IMR-90 (cell line): Measurements from ENCODE around the gene CACNA2D3. TPM values are rescaled to one million over a fixed set of nuclear protein-coding genes. Genes with fewer than 3 reads are reported as not detected.

Experiments
- ATAC-seq: fragments of 200-7000 bp; cut with Tn5 transposase; 2 replicates; pipeline ENCODE4 v1.9.1; 2020; ENCODE audit warnings: low read depth, mild to moderate bottlenecking, moderate library complexity
- BruUV-seq: library from RNA; stranded (reverse); fragments of 400-500 nt; replicated peaks from 2 replicates; lab custom pipeline; 2021; lab: Mats Ljungman, UMichigan
- CTCF ChIA-PET: fragments of 300-600 bp; formaldehyde crosslinking; extraction: SDS; loops from one replicate; lab custom pipeline; 2021; ENCODE audit warnings: antibody characterized with exemption; lab: Yijun Ruan, JAX
- POLR2A ChIA-PET: fragments of 300-600 bp; sonication (Branson Sonifier 250); formaldehyde crosslinking; loops from one replicate; lab custom pipeline; 2022; ENCODE audit warnings: antibody characterized with exemption; ENCODE audit not compliant: unreplicated experiment; lab: Charles Lee
- DNase-seq: peaks from one replicate; pipeline ENCODE4 v3.0.0; 2013
- H2AFZ ChIP-seq: replicated peaks from 2 replicates; pipeline ENCODE3; 2013; ENCODE audit warnings: low read length, mild to moderate bottlenecking; ENCODE audit not compliant: poor library complexity
- H2AK5ac ChIP-seq: 2 replicates; pipeline ENCODE4 v1.6.1; 2013; ENCODE audit warnings: low read depth, low read length, inconsistent platforms
- H2AK9ac ChIP-seq: replicated peaks from 2 replicates; pipeline ENCODE3; 2013; ENCODE audit warnings: mild to moderate bottlenecking, low read depth, low read length, moderate library complexity; ENCODE audit not compliant: poor library complexity
- H2BK120ac ChIP-seq: 2 replicates; pipeline ENCODE4 v1.6.1; 2013; ENCODE audit warnings: low read depth, low read length, inconsistent platforms
- H2BK15ac ChIP-seq: 3 replicates; pipeline ENCODE4 v1.6.1; 2013; ENCODE audit warnings: low read depth, low read length, inconsistent platforms
- H2BK20ac ChIP-seq: 2 replicates; pipeline ENCODE4 v1.6.1; 2013; ENCODE audit warnings: low read depth, mild to moderate bottlenecking, inconsistent platforms, low read length, moderate library complexity
- H2BK5ac ChIP-seq: 2 replicates; pipeline ENCODE4 v1.6.1; 2013; ENCODE audit warnings: mild to moderate bottlenecking, low read depth, low read length, inconsistent platforms; ENCODE audit not compliant: poor library complexity, severe bottlenecking
- H3K14ac ChIP-seq: replicated peaks from 2 replicates; pipeline ENCODE4 v1.6.1; 2013; ENCODE audit warnings: low read depth, low read length, inconsistent platforms
- H3K18ac ChIP-seq: 2 replicates; pipeline ENCODE4 v1.6.1; 2013; ENCODE audit warnings: low read depth, low read length, control low read depth
- H3K23ac ChIP-seq: 2 replicates; pipeline ENCODE4 v1.6.1; 2013; ENCODE audit warnings: low read depth, low read length, inconsistent platforms
- H3K27ac ChIP-seq: 2 replicates; pipeline ENCODE4 v1.5.1; 2013; ENCODE audit warnings: mild to moderate bottlenecking, control low read depth, low read length; ENCODE audit not compliant: insufficient read depth
- H3K27me3 ChIP-seq: 2 replicates; pipeline ENCODE4 v1.6.1; 2013; ENCODE audit warnings: low read length; ENCODE audit not compliant: control insufficient read depth, insufficient read depth
- H3K36me3 ChIP-seq: 2 replicates; pipeline ENCODE4 v1.6.1; 2013; ENCODE audit warnings: low read length, mixed read lengths; ENCODE audit not compliant: control insufficient read depth, insufficient read depth
- H3K4ac ChIP-seq: 2 replicates; pipeline ENCODE4 v1.6.1; 2013; ENCODE audit warnings: low read depth, low read length, inconsistent platforms
- H3K4me1 ChIP-seq: 2 replicates; pipeline ENCODE4 v1.6.1; 2013; ENCODE audit warnings: low read length, mixed read lengths; ENCODE audit not compliant: control insufficient read depth, insufficient read depth
- H3K4me2 ChIP-seq: 2 replicates; pipeline ENCODE4 v1.6.1; 2013; ENCODE audit warnings: low read depth, mild to moderate bottlenecking, control low read depth, low read length, moderate library complexity
- H3K4me3 ChIP-seq: 2 replicates; pipeline ENCODE4 v1.5.1; 2013; ENCODE audit warnings: low read depth, mild to moderate bottlenecking, control low read depth, low read length, moderate library complexity; ENCODE audit not compliant: insufficient read depth
- H3K56ac ChIP-seq: 2 replicates; pipeline ENCODE4 v1.6.1; 2013; ENCODE audit warnings: low read length, inconsistent platforms; ENCODE audit not compliant: insufficient read depth; ENCODE audit errors: extremely low read depth
- H3K79me1 ChIP-seq, 2 experiments: 2 replicates each; pipeline ENCODE4 v1.6.1; 2013; ENCODE audit warnings: low read length in 2 of 2, inconsistent platforms in 1 of 2, low read depth in 1 of 2
- H3K9ac ChIP-seq: 2 replicates; pipeline ENCODE4 v1.6.1; 2013; ENCODE audit warnings: low read depth, low read length, control low read depth
- H3K9me1 ChIP-seq: 2 replicates; pipeline ENCODE4 v1.6.1; 2013; ENCODE audit warnings: low read length, inconsistent platforms; ENCODE audit not compliant: insufficient read depth
- H3K9me3 ChIP-seq: 2 replicates; pipeline ENCODE4 v1.6.1; 2013; ENCODE audit warnings: low read length; ENCODE audit not compliant: control insufficient read depth, insufficient read depth
- H4K20me1 ChIP-seq: 2 replicates; pipeline ENCODE4 v1.6.1; 2013; ENCODE audit warnings: low read length, inconsistent platforms; ENCODE audit not compliant: insufficient read depth
- H4K5ac ChIP-seq: 2 replicates; pipeline ENCODE4 v1.6.1; 2013; ENCODE audit warnings: mild to moderate bottlenecking, low read depth, low read length, control low read depth
- H4K8ac ChIP-seq, 2 experiments: 2 replicates each; pipeline ENCODE4 v1.6.1; 2013; ENCODE audit warnings: low read depth in 2 of 2, low read length in 2 of 2, control low read depth in 1 of 2, inconsistent platforms in 1 of 2
- H4K91ac ChIP-seq: 2 replicates; pipeline ENCODE4 v1.6.1; 2013; ENCODE audit warnings: low read depth, low read length, inconsistent platforms; ENCODE audit not compliant: insufficient read depth
- CEBPB ChIP-seq: IDR thresholded peaks from 2 replicates; pipeline ENCODE4 v1.6.1; 2012; ENCODE audit warnings: low read depth, low read length, improper control_type of control experiment
- MAFK ChIP-seq: IDR thresholded peaks from 2 replicates; pipeline ENCODE4 v1.6.1; 2012; ENCODE audit warnings: low read depth, low read length, improper control_type of control experiment
- RAD21 ChIP-seq: IDR thresholded peaks from 2 replicates; pipeline ENCODE4 v1.6.1; 2012; ENCODE audit warnings: low read length, improper control_type of control experiment
- RFX5 ChIP-seq: IDR thresholded peaks from 2 replicates; pipeline ENCODE4 v1.8.0; 2012; ENCODE audit warnings: low read depth, mild to moderate bottlenecking, low read length, moderate library complexity
- WGBS, 2 experiments: methylation state at CpG; one replicate each; pipeline versions ENCODE4 v1.1.5 to v1.1.7; 2013; ENCODE audit warnings: missing lambda C conversion rate in 2 of 2; ENCODE audit not compliant: insufficient read length in 1 of 2; ENCODE audit errors: extremely low coverage in 2 of 2; 5-methylcytosine and 5-hydroxymethylcytosine counted together
- dilution Hi-C: fragments of 300-500 bp; cut with HindIII; formaldehyde crosslinking; loops from one replicate; pipeline ENCODE4 v1.14.3; 2018; ENCODE audit warnings: low sequenced_read_pairs; ENCODE audit not compliant: unreplicated experiment
- in situ Hi-C: fragments of 300-500 bp; cut with MboI; formaldehyde crosslinking; loops from 3 replicates; pipeline ENCODE4 v1.14.3; 2019; ENCODE audit warnings: low sequenced_read_pairs, inconsistent platforms, mixed read lengths
- intact Hi-C: fragments of 100-400 bp; cut with micrococcal nuclease; formaldehyde crosslinking; loops from 2 replicates; pipeline ENCODE4 v1.10.0; 2022
- polyA plus RNA-seq, 3 experiments: library from polyadenylated mRNA; depleted of rRNA; stranded (reverse); fragments of >200 nt; gene quantifications; 2 replicates each; pipeline ENCODE4 v1.2.3, GENCODE V29; 2012; ENCODE audit warnings: low replicate concordance in 1 of 3
- total RNA-seq: library from RNA; depleted of rRNA; stranded (reverse); fragments of >200 nt; gene quantifications from 2 replicates; pipeline ENCODE4 v1.2.3, GENCODE V29; 2012

Gene CACNA2D3
- total and polyA plus RNA-seq, 2 of the 4 experiments (the other 2 are of a cell fraction): 0.36 to 0.41 TPM

- CTCF ChIA-PET: no interaction called here
- Histone ChIP-seq H2BK5ac (no peak overlapping the region), H3K4ac (no peak overlapping the region), H2BK20ac (no peak overlapping the region), H3K23ac (no peak overlapping the region), H3K79me1 (no peaks in the 10 kb centered on the region), H4K8ac (no peak overlapping the region), H3K27ac (no peak overlapping the region), H2AK9ac (no peak overlapping the region), H3K18ac (no peak overlapping the region), H4K91ac (no peak overlapping the region), H3K27me3 (no peaks in the 10 kb centered on the region), H3K4me3 (no peak overlapping the region), H2BK15ac (no peak overlapping the region), H4K5ac (no peak overlapping the region), H3K9ac (no peak overlapping the region), H3K14ac (no peak overlapping the region), H3K56ac (no peak overlapping the region), H4K20me1 (no peaks in the 10 kb centered on the region), H3K36me3 (no peaks in the 10 kb centered on the region), H2AK5ac (no peak overlapping the region), H2AFZ (no peak overlapping the region), H3K9me3 (no peaks in the 10 kb centered on the region), H3K4me1 (no peaks in the 10 kb centered on the region), H3K4me2 (no peak overlapping the region), H3K9me1 (no peaks in the 10 kb centered on the region), H2BK120ac (no peak overlapping the region)
- intact Hi-C loops: no loop called here
- TF ChIP-seq MAFK (no peak), CEBPB (no peak), RAD21 (no peak), RFX5 (no peak)
- WGBS, 2 experiments: 75% methylated on average over 2 of the region's 6 CpGs; no CpG with 5 or more reads in 1 of the 2 experiments
- BruUV-seq: no TSS peak
- dilution Hi-C loops: no loop called here
- ATAC-seq (no peak), DNase-seq (no peak)
- in situ Hi-C loops: no loop called here
- POLR2A ChIA-PET: no interaction called here
These were observed 559.4 kb downstream of the CACNA2D3 start for GRCh38 chr3:54681706-54682105.
